ENCODE measurements around the gene C3.

The C3 gene

DNA sequence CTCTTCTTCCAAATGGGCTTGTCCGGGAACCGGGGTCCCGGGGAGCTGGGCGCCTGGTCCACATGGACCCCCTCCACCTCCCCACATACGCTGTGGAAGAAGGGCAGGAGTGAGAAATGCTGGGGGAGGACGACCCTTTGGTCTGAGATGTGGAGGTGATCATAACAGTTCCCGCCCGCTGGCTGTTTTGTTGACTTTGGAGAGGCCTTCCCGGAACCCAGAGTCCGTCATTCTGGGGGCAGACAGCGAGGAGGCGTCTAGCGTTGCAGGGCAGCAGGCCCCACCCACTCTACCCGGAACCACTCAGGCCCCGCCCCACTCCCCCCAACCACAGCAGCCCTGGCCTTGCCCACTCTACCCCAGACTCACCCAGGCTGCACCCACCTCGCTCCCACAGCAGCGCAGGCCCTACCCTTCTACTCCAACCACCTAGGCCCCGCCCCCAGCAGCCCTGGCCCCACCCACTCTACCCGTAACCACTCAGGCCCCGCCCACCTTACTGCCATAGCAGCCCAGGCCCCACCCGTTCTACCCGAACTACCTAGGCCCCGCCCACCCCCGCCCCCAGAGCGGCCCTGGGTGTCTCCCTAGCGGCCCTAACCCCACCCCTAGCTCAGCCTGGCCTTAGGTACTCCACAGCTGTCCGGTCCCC, 9.8 kb upstream of the C3 start:
- DNase-seq, result peak; percentile 59

DNA sequence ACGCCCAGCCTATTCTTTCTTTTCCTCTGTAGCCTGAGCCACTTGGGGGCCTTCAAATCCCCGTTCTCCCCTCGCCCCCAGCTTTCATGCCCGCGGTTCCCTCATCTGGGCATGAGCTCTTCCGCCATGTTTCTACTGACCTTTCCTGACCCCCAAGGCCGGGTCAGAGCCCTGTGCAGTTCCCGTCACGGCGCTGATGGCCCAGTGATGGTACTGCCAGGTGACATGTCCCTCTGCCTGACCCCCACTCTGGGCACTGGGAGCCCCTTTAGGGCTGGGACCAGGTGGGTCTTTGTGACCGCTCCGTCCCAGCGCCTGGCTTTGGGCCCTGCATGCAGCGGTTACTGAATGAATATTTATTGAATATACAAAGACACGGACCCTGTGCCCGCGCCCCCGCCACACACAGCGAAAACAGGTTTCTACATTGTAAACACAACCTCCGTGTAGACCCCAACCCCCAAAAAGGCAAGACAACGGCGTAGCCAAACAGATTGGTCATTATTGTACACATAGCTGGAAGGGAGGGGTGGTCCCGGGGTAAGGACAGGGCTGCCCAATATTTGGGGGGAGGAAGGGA, 9.2 kb upstream of the C3 start:
- DNase-seq, result no peak

- DNase-seq, result no peak
Measured at GRCh38 chr19:6728346-6728745, 7.9 kb upstream of the C3 start.

GRCh38 chr19:6725513-6726231, 5.2 kb upstream of the C3 start:
- DNase-seq, result no peak

GRCh38 chr19:6724631-6725492, 4.4 kb upstream of the C3 start:
- no peak for DNase-seq

DNA sequence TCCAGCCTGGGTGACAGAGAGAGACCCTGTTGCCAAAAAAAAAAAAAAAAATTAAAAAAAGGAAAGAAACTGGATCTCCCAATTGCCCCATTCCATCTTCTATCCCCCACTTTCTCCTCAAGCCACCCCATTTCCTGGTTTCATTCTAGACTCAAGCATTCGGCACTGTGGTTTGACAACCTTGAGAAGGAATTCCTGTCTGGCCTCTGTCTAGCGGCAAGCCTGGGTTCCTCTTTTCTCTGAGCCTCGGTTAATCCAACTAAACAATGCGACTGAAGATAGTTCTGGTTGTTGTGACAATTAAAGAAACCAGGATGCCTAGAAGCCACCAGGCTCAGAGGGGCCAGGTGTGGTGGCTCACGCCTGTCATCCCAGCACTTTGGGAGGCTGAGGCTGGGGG, 3.3 kb upstream of the C3 start:
- no peak for DNase-seq

GRCh38 chr19:6723108-6723618, 2.7 kb upstream of the C3 start:
- no peak for DNase-seq

GRCh38 chr19:6721773-6722172, 1.3 kb upstream of the C3 start:
- DNase-seq, result no peak

GRCh38 chr19:6721138-6721474, 656 bp upstream of the C3 start:
- DNase-seq, result no peak

DNA sequence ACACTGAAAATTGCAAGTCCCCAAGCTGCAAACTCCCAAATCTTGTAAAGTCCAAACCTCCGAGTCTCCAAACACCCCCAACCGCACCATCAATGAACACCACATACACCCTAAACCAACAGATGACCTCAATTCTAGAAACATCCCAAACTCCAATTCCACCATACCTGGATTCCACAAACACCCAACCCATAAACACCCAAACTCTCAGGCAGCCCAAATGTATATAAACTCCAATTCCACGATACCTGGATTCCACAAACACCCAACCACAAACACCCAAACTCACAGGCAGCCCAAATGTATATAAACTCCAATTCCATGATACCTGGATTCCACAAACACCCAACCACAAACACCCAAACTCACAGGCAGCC, 470 bp downstream of the C3 start:
- no peak for DNase-seq

GRCh38 chr19:6719540-6719861, 949 bp downstream of the C3 start:
- DNase-seq, result no peak

DNA sequence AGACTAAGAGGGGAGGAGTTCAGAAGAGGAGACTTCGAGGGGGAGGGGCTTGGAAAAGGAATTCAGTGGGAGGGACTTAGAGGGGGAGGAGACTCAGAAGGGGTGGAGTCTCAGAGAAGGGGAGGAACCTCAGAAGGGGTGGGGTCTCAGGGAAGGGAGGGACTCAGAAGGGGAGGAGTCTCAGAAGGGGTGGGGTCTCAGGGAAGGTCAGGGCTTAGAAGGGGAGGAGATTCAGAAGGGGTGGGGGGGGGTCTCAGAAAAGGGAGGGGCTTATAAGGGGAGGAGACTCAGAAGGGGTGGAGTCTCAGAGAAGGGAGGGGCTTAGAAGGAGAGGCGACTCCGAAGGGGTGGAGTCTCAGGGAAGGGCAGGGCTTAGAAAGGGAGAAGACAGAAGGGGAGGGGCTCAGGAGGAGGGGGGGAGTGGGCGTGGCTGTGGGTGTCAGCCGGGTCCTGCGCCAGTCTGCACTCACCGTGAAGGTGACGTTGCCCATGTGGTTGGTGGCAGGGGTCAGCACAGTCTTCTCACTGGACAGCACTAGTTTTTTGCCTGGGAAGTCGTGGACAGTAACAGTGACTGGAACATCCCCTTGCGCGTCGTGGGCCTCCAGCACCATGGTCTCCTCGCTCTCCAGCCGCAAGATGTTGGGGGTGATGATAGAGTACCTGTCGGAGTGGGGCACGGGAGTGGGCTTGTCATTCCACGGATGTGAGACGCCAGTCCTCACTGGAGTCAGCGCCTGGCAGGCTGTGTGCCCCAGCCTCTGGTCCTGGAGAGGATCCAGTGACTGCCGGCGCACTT, 1.5 kb downstream of the C3 start:
- no peak for DNase-seq

GRCh38 chr19:6718111-6718740, 2.2 kb downstream of the C3 start:
- DNase-seq, result no peak

- no peak for DNase-seq
Measured at GRCh38 chr19:6717441-6717971, 2.9 kb downstream of the C3 start.

DNA sequence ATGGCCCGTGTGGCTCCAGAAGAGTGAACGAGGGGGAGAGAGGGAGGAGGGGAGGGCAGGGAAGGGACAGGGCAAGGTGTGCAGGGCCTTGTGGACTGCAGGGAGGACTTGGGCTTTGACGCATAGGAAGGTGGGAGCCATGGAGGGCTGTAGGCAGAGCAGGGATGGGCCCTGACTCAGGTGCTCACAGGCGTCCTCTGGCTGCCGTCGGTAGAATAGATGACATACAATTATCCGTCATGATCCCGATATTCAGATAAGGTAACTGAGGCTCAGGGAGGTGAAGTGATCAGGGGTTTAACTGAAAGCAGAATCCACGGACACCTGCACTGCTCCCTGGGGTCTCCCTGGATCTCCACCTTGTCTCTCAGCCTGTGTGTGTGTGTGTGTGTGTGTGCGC, 3.4 kb downstream of the C3 start:
- DNase-seq, result no peak

GRCh38 chr19:6716610-6716970, 3.9 kb downstream of the C3 start:
- DNase-seq, result no peak

DNA sequence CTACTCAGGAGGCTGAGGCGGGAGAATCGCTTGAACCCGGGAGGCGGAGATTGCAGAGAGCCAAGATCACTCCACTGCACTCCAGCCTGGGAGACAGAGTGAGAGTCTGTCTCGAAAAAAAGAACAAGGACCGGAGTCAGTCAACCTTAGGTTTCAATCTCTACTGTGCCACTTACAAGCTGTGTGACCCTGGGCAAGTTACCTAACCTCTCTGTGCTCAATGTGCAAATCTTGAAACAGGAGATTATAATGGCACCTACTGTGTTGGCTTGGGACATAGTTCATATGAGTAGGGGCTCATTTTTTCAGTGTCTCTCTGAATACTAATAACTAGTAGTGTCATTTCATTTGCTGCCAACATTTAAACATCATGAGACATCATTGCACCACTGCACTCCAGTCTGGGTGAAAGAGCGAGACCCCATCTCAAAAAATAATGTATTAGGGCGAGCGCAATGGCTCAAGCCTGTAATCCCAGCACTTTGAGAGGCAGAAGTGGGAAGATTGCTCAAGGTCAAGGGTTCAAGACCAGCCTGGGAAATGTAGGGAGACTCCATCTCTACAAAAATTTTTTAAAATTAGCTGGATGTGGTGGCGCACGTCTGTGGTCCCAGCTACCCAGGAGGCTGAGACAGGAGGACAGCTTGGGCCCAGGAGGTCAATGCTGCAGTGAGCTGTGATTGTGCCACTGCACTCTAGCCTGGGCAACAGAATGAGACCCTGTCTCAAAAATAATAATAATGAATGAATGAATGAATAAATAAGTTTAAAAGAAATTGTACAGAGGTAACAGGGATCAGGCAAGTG, 5.5 kb downstream of the C3 start:
- no peak for DNase-seq

- DNase-seq, result no peak
Measured at GRCh38 chr19:6713773-6714692, 6.4 kb downstream of the C3 start.

- DNase-seq, result no peak
Measured at GRCh38 chr19:6712692-6713670, 7.5 kb downstream of the C3 start.

Data from DMS153 (cell line).